IMR-90 (cell line): Measurements from ENCODE around the gene KRT80.

Source experiments
- CTCF ChIP-seq: conservative IDR thresholded peaks from 2 replicates; pipeline ENCODE4 v1.5.1; 2012; ENCODE audit warnings: mild to moderate bottlenecking, low read depth, low read length, improper control_type of control experiment
- ELK1 ChIP-seq: fragments of 150-350 bp; IDR thresholded peaks from 2 replicates; pipeline ENCODE4 v1.6.1; 2016; ENCODE audit warnings: low read depth, mild to moderate bottlenecking, low read length, moderate library complexity, borderline replicate concordance
- MAFK ChIP-seq: IDR thresholded peaks from 2 replicates; pipeline ENCODE4 v1.6.1; 2012; ENCODE audit warnings: low read depth, low read length, improper control_type of control experiment
- POLR2A ChIP-seq: IDR thresholded peaks from 2 replicates; pipeline ENCODE4 v1.6.1; 2012; ENCODE audit warnings: mild to moderate bottlenecking, low read depth, low read length
- RAD21 ChIP-seq: IDR thresholded peaks from 2 replicates; pipeline ENCODE4 v1.6.1; 2012; ENCODE audit warnings: low read length, improper control_type of control experiment
- USF2 ChIP-seq: fragments of 150-350 bp; IDR thresholded peaks from 2 replicates; pipeline ENCODE4 v1.6.1; 2017; ENCODE audit warnings: mild to moderate bottlenecking, antibody characterized with exemption, low read length, low read depth

GRCh38 chr12:52226446-52226845, 34.6 kb upstream of the KRT80 start:
- TF ChIP-seq CTCF, result no peak
- TF ChIP-seq POLR2A, result no peak
- no peak for TF ChIP-seq ELK1
- TF ChIP-seq USF2, result no peak
- TF ChIP-seq MAFK, result no peak
- no peak for TF ChIP-seq RAD21
